Transverse colon (tissue), 4 donors: ENCODE data around the gene SLC1A7. TPM values are rescaled to one million over a fixed set of nuclear protein-coding genes. Genes with fewer than 3 reads are reported as not detected.

ENCODE experiments used
- DNase-seq: peaks from one replicate; pipeline ENCODE4 v3.0.0-alpha.2; 2019
- H3K27ac ChIP-seq, 4 donors: fragments of 200-600 bp; sonication (generic); 2 replicates each; pipeline ENCODE4 v1.5.1; 2016 to 2018; ENCODE audit warnings: inconsistent platforms in 4 of 4
- H3K27me3 ChIP-seq: fragments of 200-600 bp; sonication (generic); 2 replicates; pipeline ENCODE4 v1.5.1; 2017; ENCODE audit warnings: inconsistent platforms
- H3K36me3 ChIP-seq, 4 donors: fragments of 200-600 bp; sonication (generic); 2 replicates each; pipeline ENCODE4 v1.5.1; 2017 to 2019; ENCODE audit warnings: inconsistent platforms in 4 of 4
- H3K4me1 ChIP-seq, 4 donors: fragments of 200-600 bp; sonication (generic); 2 replicates each; pipeline ENCODE4 v1.5.1; 2017 to 2020; ENCODE audit warnings: inconsistent platforms in 4 of 4
- H3K4me3 ChIP-seq, 4 donors: fragments of 200-600 bp; sonication (generic); 1 replicate in 1 of 4; 2 replicates in 3 of 4; pipeline versions ENCODE4 v1.5.1 to v1.6.1; 2017 to 2019; ENCODE audit warnings: inconsistent platforms in 4 of 4
- H3K9me3 ChIP-seq, 2 donors: fragments of 200-600 bp; sonication (generic); 2 replicates each; pipeline ENCODE4 v1.5.1; 2017 to 2019; ENCODE audit warnings: inconsistent platforms in 2 of 2
- CTCF ChIP-seq, 5 experiments: fragments of 200-600 bp in 3 of 5; fragments of 450-650 bp in 2 of 5; sonication (generic) in 3 of 5; IDR thresholded peaks; 1 replicate in 2 of 5; 2 replicates in 3 of 5; pipeline ENCODE4 v1.5.1; 2016 to 2017; ENCODE audit warnings: antibody characterized with exemption in 5 of 5, inconsistent platforms in 3 of 5, mild to moderate bottlenecking in 2 of 5, moderate library complexity in 1 of 5
- EP300 ChIP-seq: sonication (generic); formaldehyde crosslinking; IDR thresholded peaks from one replicate; pipeline ENCODE4 v1.6.1; 2017; ENCODE audit warnings: antibody characterized with exemption, low read depth
- POLR2A ChIP-seq: fragments of 450-650 bp; IDR thresholded peaks from one replicate; pipeline ENCODE4 v1.6.1; 2016; ENCODE audit warnings: antibody characterized with exemption, mild to moderate bottlenecking, moderate library complexity
- POLR2AphosphoS5 ChIP-seq, 3 donors: sonication (generic); formaldehyde crosslinking; IDR thresholded peaks; one replicate each; pipeline ENCODE4 v1.6.1; 2016; ENCODE audit warnings: antibody characterized with exemption in 3 of 3
- WGBS, 2 donors: methylation state at CpG; one replicate each; pipeline ENCODE4 v1.1.5; 2018; ENCODE audit warnings: low coverage in 1 of 2; 5-methylcytosine and 5-hydroxymethylcytosine counted together
- in situ Hi-C, 4 donors: fragments of 200-750 bp; cut with MboI; loops; one replicate each; pipeline versions ENCODE4 v1.15.0 to v1.15.1; 2017; ENCODE audit warnings: low sequenced_read_pairs in 3 of 4, low pct_ligation_motif_present in 1 of 4, low pct_unique_long_range_greater_than_20kb in 1 of 4
- intact Hi-C: fragments of 100-400 bp; cut with DNase I; formaldehyde crosslinking; loops from one replicate; pipeline ENCODE4 v1.15.1; 2023; ENCODE audit warnings: low total_unique reads
- total RNA-seq, 4 donors: library from RNA; depleted of rRNA; stranded (reverse); fragments of >200 nt; gene quantifications; one replicate each; pipeline ENCODE4 v1.1.0, GENCODE V29; 2016

SLC1A7 gene
- total RNA-seq, 4 donors from 2014 or later = 1.1 to 1.6 (median 1.6) TPM; not detected in 1

GRCh38 chr1:53140451-53140850, 2.0 kb downstream of the SLC1A7 start:
- Histone ChIP-seq H3K27ac (peak overlapping the region in 3 of 4 donors; percentile 6 to 61 (median 21)), H3K4me1 (peaks cover 4 to 9% (median 7%) of the 10 kb centered on the region in 4 donors), H3K4me3 (no peak overlapping the region), H3K27me3 (no peaks in the 10 kb centered on the region), H3K36me3 (no peaks in the 10 kb centered on the region), H3K9me3 (peaks cover 0 to 3% of the 10 kb centered on the region in 2 donors)
- no peak for DNase-seq
- TF ChIP-seq POLR2AphosphoS5 (IDR thresholded peaks at IDR 0.05) (no peak), POLR2A (no peak), CTCF (IDR thresholded peaks at IDR 0.05) (no peak), EP300 (no peak)
- in situ Hi-C loops (no loop called here), intact Hi-C loops (no loop called here)
- WGBS, 2 donors = 68 to 71% methylated on average over 3 of the region's 3 CpGs

- H3K27ac ChIP-seq = peak overlapping the region in 2 of 4 donors; percentile 21 to 61
- peaks cover 9 to 13% (median 9%) of the 10 kb centered on the region in 4 donors for H3K4me1 ChIP-seq
- TF ChIP-seq CTCF (IDR thresholded peaks at IDR 0.05) (no peak), POLR2A (no peak), EP300 (no peak), POLR2AphosphoS5 (IDR thresholded peaks at IDR 0.05) (no peak)
- intact Hi-C loops = no loop called here
- in situ Hi-C loops = no loop called here
- no peak for DNase-seq
- no peaks in the 10 kb centered on the region for H3K27me3 ChIP-seq
- peaks cover 0 to 3% of the 10 kb centered on the region in 2 donors for H3K9me3 ChIP-seq
- H3K36me3 ChIP-seq = no peaks in the 10 kb centered on the region
- no peak overlapping the region for H3K4me3 ChIP-seq
These were observed 2.5 kb downstream of the SLC1A7 start for GRCh38 chr1:53139951-53140361.

- H3K27ac ChIP-seq = peak overlapping the region in 3 of 4 donors; percentile 1 to 61 (median 39)
These were observed 3.2 kb downstream of the SLC1A7 start for GRCh38 chr1:53138991-53139884.

More at GRCh38 chr1:53138991-53139884, 3.2 kb downstream of the SLC1A7 start:
- Histone ChIP-seq H3K27me3 (no peaks in the 10 kb centered on the region), H3K4me3 (no peak overlapping the region), H3K36me3 (no peaks in the 10 kb centered on the region), H3K9me3 (peaks cover 0 to 3% of the 10 kb centered on the region in 2 donors), H3K4me1 (peaks cover 9 to 16% (median 10%) of the 10 kb centered on the region in 4 donors)
- 87% methylated on average over 8 of the region's 8 CpGs; no CpG with 5 or more reads in 1 of the 2 donors for WGBS, 2 donors
- DNase-seq = no peak
- in situ Hi-C loops (no loop called here), intact Hi-C loops (no loop called here)
- TF ChIP-seq CTCF (IDR thresholded peaks at IDR 0.05) (no peak), POLR2AphosphoS5 (IDR thresholded peaks at IDR 0.05) (no peak), POLR2A (no peak), EP300 (no peak)
